ENCODE measurements around the gene ADNP2.

ADNP2 gene

GRCh38 chr18:80175451-80176204, 66.6 kb downstream of the ADNP2 start:
- DNase-seq (ENCODE audit: extremely low read depth, low read depth) = no peak
- TF ChIP-seq CTCF (IDR thresholded peaks at IDR 0.05; ENCODE audit: low read depth, low read length, missing control alignments) = no peak
- no peak overlapping the region for H3K4me3 ChIP-seq (replicated peaks; ENCODE audit: low read depth, low read length)

- H3K4me3 ChIP-seq (replicated peaks; ENCODE audit: low read depth, low read length) = no peak overlapping the region
- TF ChIP-seq CTCF (IDR thresholded peaks at IDR 0.05; ENCODE audit: low read depth, low read length, missing control alignments) = no peak
- no peak for DNase-seq (ENCODE audit: extremely low read depth, low read depth)
Measured at GRCh38 chr18:80176334-80177073, 67.4 kb downstream of the ADNP2 start.

GRCh38 chr18:80177128-80177527, 68.1 kb downstream of the ADNP2 start:
- no peak overlapping the region for H3K4me3 ChIP-seq (replicated peaks; ENCODE audit: low read depth, low read length)
- TF ChIP-seq CTCF (IDR thresholded peaks at IDR 0.05; ENCODE audit: low read depth, low read length, missing control alignments) = no peak
- no peak for DNase-seq (ENCODE audit: extremely low read depth, low read depth)

- TF ChIP-seq CTCF (IDR thresholded peaks at IDR 0.05; ENCODE audit: low read depth, low read length, missing control alignments) = no peak
- no peak overlapping the region for H3K4me3 ChIP-seq (replicated peaks; ENCODE audit: low read depth, low read length)
- no peak for DNase-seq (ENCODE audit: extremely low read depth, low read depth)
Measured at GRCh38 chr18:80178935-80179818, 70.1 kb downstream of the ADNP2 start.

- H3K4me3 ChIP-seq (replicated peaks; ENCODE audit: low read depth, low read length) = no peak overlapping the region
- DNase-seq (ENCODE audit: extremely low read depth, low read depth) = no peak
- TF ChIP-seq CTCF (IDR thresholded peaks at IDR 0.05; ENCODE audit: low read depth, low read length, missing control alignments) = no peak
Measured at GRCh38 chr18:80179857-80180558, 70.9 kb downstream of the ADNP2 start.
